A549 (cell line): Measurements from ENCODE around the gene MRPL20. TPM values are rescaled to one million over a fixed set of nuclear protein-coding genes. Genes with fewer than 3 reads are reported as not detected.

Experiments used
- ATAC-seq, 2 experiments: fragments of 200-7000 bp in 1 of 2; fragments of >200 bp in 1 of 2; cut with Nextera tagmentation in 1 of 2; cut with Tn5 transposase in 1 of 2; 3 replicates each; pipeline versions ENCODE4 v1.8.0 to v1.9.1; 2018 to 2020; ENCODE audit warnings: mild to moderate bottlenecking in 1 of 2, moderate library complexity in 1 of 2
- CTCF ChIA-PET: fragments of 300-600 bp; sonication (Branson Sonifier 250); formaldehyde crosslinking; extraction: SDS; loops from one replicate; lab custom pipeline; 2021; ENCODE audit warnings: antibody characterized with exemption, inconsistent platforms; lab: Yijun Ruan, JAX
- POLR2A ChIA-PET: fragments of 350-600 bp; formaldehyde crosslinking; extraction: SDS; loops from one replicate; lab custom pipeline; 2021; ENCODE audit warnings: antibody characterized with exemption, inconsistent platforms; lab: Yijun Ruan, JAX
- DNase-seq, 2 experiments: peaks; one replicate each; pipeline versions ENCODE4 v3.0.0 to v3.0.0-alpha.2; 2011 to 2016; ENCODE audit warnings: low read depth in 1 of 2, low spot score in 1 of 2
- FAIRE-seq: peaks from 2 replicates; lab custom pipeline; 2011; peaks lifted over from hg19 to GRCh38; lab: Jason Lieb, UNC
- H3K27ac ChIP-seq, 2 experiments: fragments of >200 bp; sonication (Bioruptor Twin); formaldehyde crosslinking; 3 replicates each; pipeline ENCODE4 v1.5.1; 2016 to 2017
- H3K4me1 ChIP-seq: fragments of >200 bp; sonication (Bioruptor Twin); formaldehyde crosslinking; 3 replicates; pipeline ENCODE4 v1.6.1; 2016
- H3K4me2 ChIP-seq: fragments of >200 bp; sonication (Bioruptor Twin); formaldehyde crosslinking; 3 replicates; pipeline ENCODE4 v1.6.1; 2016
- H3K4me3 ChIP-seq: fragments of >200 bp; sonication (Bioruptor Twin); formaldehyde crosslinking; 3 replicates; pipeline ENCODE4 v1.5.1; 2016
- H3K9me3 ChIP-seq: fragments of >200 bp; sonication (Bioruptor Twin); formaldehyde crosslinking; 3 replicates; pipeline ENCODE4 v1.6.1; 2016
- EP300 ChIP-seq, 2 experiments: fragments of >200 bp; sonication (Bioruptor Twin); formaldehyde crosslinking; IDR thresholded peaks; 2 replicates in 1 of 2; 3 replicates in 1 of 2; pipeline ENCODE4 v1.6.1; 2016 to 2017
- ESRRA ChIP-seq: fragments of 150-350 bp; IDR thresholded peaks from 2 replicates; pipeline ENCODE4 v1.6.1; 2014; ENCODE audit warnings: mild to moderate bottlenecking, low read length, borderline replicate concordance
- FOSL2 ChIP-seq, 2 experiments: fragments of 450-650 bp in 1 of 2; fragments of >200 bp in 1 of 2; sonication (Bioruptor Twin) in 1 of 2; formaldehyde crosslinking; IDR thresholded peaks; 2 replicates each; pipeline versions ENCODE4 v1.5.0 to v1.6.1; 2016 to 2020; ENCODE audit warnings: mild to moderate bottlenecking in 1 of 2, moderate library complexity in 1 of 2
- FOXS1 ChIP-seq: fragments of 250-450 bp; sonication (Bioruptor Pico); IDR thresholded peaks from 2 replicates; pipeline ENCODE4 v1.5.0; 2020; ENCODE audit warnings: mild to moderate bottlenecking, moderate library complexity
- KDM5A ChIP-seq: fragments of 200-600 bp; sonication (generic); IDR thresholded peaks from 2 replicates; pipeline ENCODE4 v1.6.1; 2016; ENCODE audit warnings: antibody characterized with exemption, mild to moderate bottlenecking
- MAFK ChIP-seq: fragments of 450-650 bp; IDR thresholded peaks from 2 replicates; pipeline ENCODE4 v1.6.1; 2014; ENCODE audit not compliant: partially characterized antibody
- MAZ ChIP-seq: fragments of 150-350 bp; IDR thresholded peaks from 2 replicates; pipeline ENCODE4 v1.6.1; 2014; ENCODE audit warnings: antibody characterized with exemption, low read depth, low read length, borderline replicate concordance
- POLR2A ChIP-seq: IDR thresholded peaks from 2 replicates; pipeline ENCODE4 v1.6.1; 2012; ENCODE audit warnings: mild to moderate bottlenecking, low read length
- POLR2AphosphoS2 ChIP-seq: conservative IDR thresholded peaks from 2 replicates; pipeline ENCODE4 v1.6.1; 2012; ENCODE audit warnings: low read length, improper control_type of control experiment, inconsistent platforms
- RAD21 ChIP-seq, 2 experiments: fragments of >200 bp in 1 of 2; sonication (Bioruptor Twin) in 1 of 2; formaldehyde crosslinking in 1 of 2; IDR thresholded peaks in 1 of 2; conservative IDR thresholded peaks in 1 of 2; 2 replicates in 1 of 2; 3 replicates in 1 of 2; pipeline ENCODE4 v1.6.1; 2012 to 2018; ENCODE audit warnings: inconsistent platforms in 1 of 2
- RFX5 ChIP-seq: fragments of 450-650 bp; IDR thresholded peaks from 2 replicates; pipeline ENCODE4 v1.7.1; 2014; ENCODE audit warnings: antibody characterized with exemption, mild to moderate bottlenecking, moderate library complexity
- RNF2 ChIP-seq: fragments of 200-600 bp; sonication (generic); IDR thresholded peaks from 2 replicates; pipeline ENCODE4 v1.6.1; 2016; ENCODE audit warnings: low read depth, mild to moderate bottlenecking, antibody characterized with exemption, moderate library complexity, borderline replicate concordance
- SMC3 ChIP-seq: fragments of >200 bp; sonication (Bioruptor Twin); formaldehyde crosslinking; IDR thresholded peaks from 3 replicates; pipeline ENCODE4 v1.6.1; 2018; ENCODE audit warnings: inconsistent platforms
- ZC3H11A ChIP-seq: fragments of 450-650 bp; IDR thresholded peaks from 2 replicates; pipeline ENCODE4 v1.6.1; 2014; ENCODE audit warnings: antibody characterized with exemption, mild to moderate bottlenecking
- ZFP36 ChIP-seq: fragments of 450-650 bp; IDR thresholded peaks from 2 replicates; pipeline ENCODE4 v1.6.1; 2014; ENCODE audit warnings: borderline replicate concordance; ENCODE audit not compliant: partially characterized antibody
- ZNF302 ChIP-seq: fragments of 250-450 bp; sonication (Bioruptor Pico); IDR thresholded peaks from 2 replicates; pipeline ENCODE4 v1.9.0; 2021; ENCODE audit warnings: inconsistent platforms, mild to moderate bottlenecking, moderate library complexity
- WGBS: methylation state at CpG from one replicate; pipeline ENCODE4 v1.1.6; 2017; ENCODE audit errors: missing lambda C conversion rate; 5-methylcytosine and 5-hydroxymethylcytosine counted together
- polyA plus RNA-seq, 4 experiments: library from polyadenylated mRNA; depleted of rRNA in 3 of 4; stranded (reverse); fragments of >200 nt; fragmentation: RNase III in 1 of 4; extraction: RNeasy Plus Mini Kit Qiagen cat#74134 plus additional on column Dnase treatment in 1 of 4; gene quantifications; 2 replicates in 3 of 4; 3 replicates in 1 of 4; pipeline ENCODE4 v1.2.3, GENCODE V29; 2011 to 2017
- TF ChIP-seq, protein P1 (sequence below): fragments of >200 bp; sonication (Bioruptor Twin); formaldehyde crosslinking; IDR thresholded peaks from 2 replicates; pipeline ENCODE4 v1.6.1; 2016
- TF ChIP-seq, protein P2 (sequence below): fragments of >200 bp; sonication (Bioruptor Twin); formaldehyde crosslinking; IDR thresholded peaks from 3 replicates; pipeline ENCODE4 v1.5.1; 2016
- TF ChIP-seq, protein P3 (sequence below): fragments of 250-450 bp; sonication (Bioruptor Pico); IDR thresholded peaks from 2 replicates; pipeline ENCODE4 v1.5.0; 2021; ENCODE audit warnings: mild to moderate bottlenecking, moderate library complexity, borderline replicate concordance
- TF ChIP-seq, protein P4 (sequence below): IDR thresholded peaks from 2 replicates; pipeline ENCODE4 v1.6.1; 2012

Gene MRPL20
- polyA plus RNA-seq, 2 of the 4 experiments (the other 2 are of a cell fraction) = 158 to 163 TPM

DNA sequence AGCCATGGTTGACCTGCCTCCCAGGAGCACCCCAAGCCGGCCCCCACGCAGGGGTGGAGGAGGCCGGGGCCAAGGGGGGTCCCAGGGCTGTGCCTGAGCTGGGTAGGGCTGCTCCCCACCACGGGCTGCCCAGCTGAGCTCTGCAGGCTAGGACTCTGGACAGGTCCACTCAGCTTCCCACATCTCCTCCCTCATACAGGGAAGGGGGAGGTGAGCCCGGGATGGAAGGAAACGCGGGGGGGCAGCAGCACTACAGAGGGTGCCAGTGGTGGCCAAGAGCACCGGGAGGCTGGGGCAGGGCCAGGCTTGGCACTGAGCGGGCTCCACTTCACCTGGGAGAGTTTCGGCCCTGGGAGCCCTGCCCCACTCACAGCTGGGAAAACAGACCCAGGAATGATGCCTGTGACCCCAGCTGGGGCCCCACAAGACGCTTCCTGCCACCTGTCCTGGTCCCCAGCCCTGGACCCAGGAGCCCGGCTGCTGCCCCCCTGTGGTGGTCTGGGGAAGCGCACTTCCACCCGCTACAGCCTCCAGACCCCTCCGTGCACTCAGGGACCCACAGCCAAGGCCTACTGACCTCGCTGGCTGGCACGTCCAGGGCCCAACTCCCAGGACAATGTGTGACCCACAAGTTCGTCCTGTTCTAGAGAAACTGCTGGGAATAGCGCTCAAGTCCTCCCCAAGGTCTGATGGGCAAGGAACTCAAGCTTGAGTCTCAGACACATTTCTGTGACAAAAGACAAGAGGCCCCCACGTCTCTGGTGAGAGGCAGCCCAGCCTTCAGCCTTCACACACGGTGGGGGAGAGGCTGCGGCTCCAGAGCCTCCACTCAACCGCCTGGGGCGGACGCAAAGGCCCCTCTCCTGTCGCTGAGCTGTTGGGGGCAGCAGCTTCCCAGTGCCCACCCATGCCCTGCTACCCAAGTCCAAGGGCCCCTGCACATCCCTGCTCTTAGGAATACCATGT, 35.1 kb downstream of the MRPL20 start:
- POLR2A ChIA-PET = no interaction called here
- FAIRE-seq = no peak
- TF ChIP-seq, protein P1, sequence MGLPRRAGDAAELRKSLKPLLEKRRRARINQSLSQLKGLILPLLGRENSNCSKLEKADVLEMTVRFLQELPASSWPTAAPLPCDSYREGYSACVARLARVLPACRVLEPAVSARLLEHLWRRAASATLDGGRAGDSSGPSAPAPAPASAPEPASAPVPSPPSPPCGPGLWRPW = no peak
- TF ChIP-seq ZFP36 (no peak), ZC3H11A (no peak), KDM5A (no peak), SMC3 (peak; percentile 57), RAD21 (conservative IDR thresholded peaks at IDR 0.05 in 1 of 2, IDR thresholded peaks at IDR 0.05 in 1 of 2) (peak; percentile 42 to 43; a peak in 2 of 5 replicates), FOSL2 (IDR thresholded peaks at IDR 0.05) (no peak), FOSL2 (CRISPR knock-in tag; IDR thresholded peaks at IDR 0.05) (no peak)
- TF ChIP-seq, protein P2, sequence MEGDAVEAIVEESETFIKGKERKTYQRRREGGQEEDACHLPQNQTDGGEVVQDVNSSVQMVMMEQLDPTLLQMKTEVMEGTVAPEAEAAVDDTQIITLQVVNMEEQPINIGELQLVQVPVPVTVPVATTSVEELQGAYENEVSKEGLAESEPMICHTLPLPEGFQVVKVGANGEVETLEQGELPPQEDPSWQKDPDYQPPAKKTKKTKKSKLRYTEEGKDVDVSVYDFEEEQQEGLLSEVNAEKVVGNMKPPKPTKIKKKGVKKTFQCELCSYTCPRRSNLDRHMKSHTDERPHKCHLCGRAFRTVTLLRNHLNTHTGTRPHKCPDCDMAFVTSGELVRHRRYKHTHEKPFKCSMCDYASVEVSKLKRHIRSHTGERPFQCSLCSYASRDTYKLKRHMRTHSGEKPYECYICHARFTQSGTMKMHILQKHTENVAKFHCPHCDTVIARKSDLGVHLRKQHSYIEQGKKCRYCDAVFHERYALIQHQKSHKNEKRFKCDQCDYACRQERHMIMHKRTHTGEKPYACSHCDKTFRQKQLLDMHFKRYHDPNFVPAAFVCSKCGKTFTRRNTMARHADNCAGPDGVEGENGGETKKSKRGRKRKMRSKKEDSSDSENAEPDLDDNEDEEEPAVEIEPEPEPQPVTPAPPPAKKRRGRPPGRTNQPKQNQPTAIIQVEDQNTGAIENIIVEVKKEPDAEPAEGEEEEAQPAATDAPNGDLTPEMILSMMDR = peak; percentile 60
- TF ChIP-seq, protein P3, sequence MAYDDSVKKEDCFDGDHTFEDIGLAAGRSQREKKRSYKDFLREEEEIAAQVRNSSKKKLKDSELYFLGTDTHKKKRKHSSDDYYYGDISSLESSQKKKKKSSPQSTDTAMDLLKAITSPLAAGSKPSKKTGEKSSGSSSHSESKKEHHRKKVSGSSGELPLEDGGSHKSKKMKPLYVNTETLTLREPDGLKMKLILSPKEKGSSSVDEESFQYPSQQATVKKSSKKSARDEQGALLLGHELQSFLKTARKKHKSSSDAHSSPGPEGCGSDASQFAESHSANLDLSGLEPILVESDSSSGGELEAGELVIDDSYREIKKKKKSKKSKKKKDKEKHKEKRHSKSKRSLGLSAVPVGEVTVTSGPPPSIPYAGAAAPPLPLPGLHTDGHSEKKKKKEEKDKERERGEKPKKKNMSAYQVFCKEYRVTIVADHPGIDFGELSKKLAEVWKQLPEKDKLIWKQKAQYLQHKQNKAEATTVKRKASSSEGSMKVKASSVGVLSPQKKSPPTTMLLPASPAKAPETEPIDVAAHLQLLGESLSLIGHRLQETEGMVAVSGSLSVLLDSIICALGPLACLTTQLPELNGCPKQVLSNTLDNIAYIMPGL (CRISPR knock-in tag) = no peak

DNA sequence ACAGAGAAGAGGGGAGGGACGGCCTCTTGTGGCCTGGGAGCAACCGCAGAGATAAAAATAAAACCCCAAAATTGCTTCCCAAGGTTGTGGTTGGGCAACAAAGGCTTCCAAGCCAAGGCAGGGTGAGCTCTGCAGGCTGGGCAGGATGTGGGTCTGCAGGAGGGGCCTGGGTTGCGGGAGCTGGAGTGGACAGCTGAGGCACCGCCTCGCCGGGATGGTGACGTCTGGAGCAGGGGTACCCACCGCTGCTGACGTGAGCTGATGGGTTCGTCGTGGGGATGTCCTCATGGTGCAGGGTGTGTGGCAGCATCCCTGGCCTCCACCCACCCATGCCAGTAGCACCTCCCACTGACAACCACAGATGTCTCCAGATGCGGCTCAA, 35.7 kb downstream of the MRPL20 start:
- DNase-seq = no peak
- ATAC-seq = no peak
- CTCF ChIA-PET = interaction anchor here (0.8 to 6.1 kb wide), 21 partner anchors 8 to 387 kb away, joined by 3 to 73 read pairs (median 6); partner anchors contain the start of gene DVL1
- H3K9me3 ChIP-seq = no peaks in the 10 kb centered on the region
- POLR2A ChIA-PET = interaction anchor here (1.1 kb wide), 1 partner anchor 16 kb away, joined by 4 read pairs; no protein-coding TSS in a partner anchor
- WGBS = 91% methylated on average over 7 of the region's 12 CpGs
- H3K4me1 ChIP-seq = peaks cover 14% of the 10 kb centered on the region
- H3K4me3 ChIP-seq = no peak overlapping the region
- H3K4me2 ChIP-seq = no peak overlapping the region
- H3K27ac ChIP-seq = no peak overlapping the region
- TF ChIP-seq ESRRA (no peak), RNF2 (no peak), EP300 (IDR thresholded peaks at IDR 0.05) (no peak), RFX5 (no peak), ZNF302 (CRISPR knock-in tag) (no peak), ZC3H11A (no peak), MAZ (no peak), MAFK (no peak), POLR2AphosphoS2 (no peak), FOXS1 (CRISPR knock-in tag) (no peak), POLR2A (no peak)
- TF ChIP-seq, protein P2 = no peak
- TF ChIP-seq, protein P4, sequence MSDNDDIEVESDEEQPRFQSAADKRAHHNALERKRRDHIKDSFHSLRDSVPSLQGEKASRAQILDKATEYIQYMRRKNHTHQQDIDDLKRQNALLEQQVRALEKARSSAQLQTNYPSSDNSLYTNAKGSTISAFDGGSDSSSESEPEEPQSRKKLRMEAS = no peak
- TF ChIP-seq, all 56 proteins: peak for 0
- FAIRE-seq = no peak

More for the DNA sequence above, 35.1 kb downstream of the MRPL20 start:
- Histone ChIP-seq H3K9me3 (no peaks in the 10 kb centered on the region), H3K4me2 (no peak overlapping the region), H3K4me3 (no peak overlapping the region), H3K27ac (no peak overlapping the region), H3K4me1 (peaks cover 14% of the 10 kb centered on the region)
- DNase-seq (peak; percentile 44 to 71), ATAC-seq (peak; percentile 36 to 67; a peak in 3 of 6 replicates)
- CTCF ChIA-PET = interaction anchor here (0.5 to 6.1 kb wide), 27 partner anchors 9 to 210 kb away, joined by 3 to 73 read pairs (median 5); partner anchors contain the start of gene DVL1
- WGBS = 26% methylated on average over 4 of the region's 26 CpGs
